Stimulated activated CD8-positive, alpha-beta memory T cell treated with anti-CD3 and anti-CD28 coated beads, Interleukin-15, amount 100 ng/mL, for 24 hours (primary cell): ENCODE results near the gene ARSH.
"Not testable (repeated sequence)": the region's sequence is repeated elsewhere in the genome, so short reads cannot be mapped to it uniquely, and the experiment has no call there.

Experiments used
- DNase-seq: peaks from one replicate; pipeline ENCODE4 v3.0.0-alpha.2; 2020; ENCODE audit warnings: low read depth

Gene ARSH

GRCh38 chrX:3006495-3006894 is at the start of gene ARSH:
Gene ARSH (plus strand): TSS chrX:3006546. CDS start chrX:3006613, 67 bp downstream.
- no peak for DNase-seq

GRCh38 chrX:2958199-2958598 is 48.1 kb upstream of the ARSH start:
- DNase-seq: no peak

- no peak for DNase-seq
Measured at GRCh38 chrX:2960861-2961515, 45.4 kb upstream of the ARSH start.

- DNase-seq: no peak
Measured at GRCh38 chrX:2962381-2962780, 44.0 kb upstream of the ARSH start.

GRCh38 chrX:2963449-2963848 is 42.9 kb upstream of the ARSH start:
- DNase-seq: not testable (repeated sequence)

- DNase-seq: not testable (repeated sequence)
Measured at GRCh38 chrX:2963992-2964794, 42.2 kb upstream of the ARSH start.

- DNase-seq: no peak
Measured at GRCh38 chrX:2965965-2966364, 40.4 kb upstream of the ARSH start.

- no peak for DNase-seq
Measured at GRCh38 chrX:2967012-2967411, 39.3 kb upstream of the ARSH start.

GRCh38 chrX:2967584-2967983 is 38.8 kb upstream of the ARSH start:
- no peak for DNase-seq

GRCh38 chrX:2967998-2968909 is 38.1 kb upstream of the ARSH start:
- DNase-seq: no peak

- no peak for DNase-seq
Measured at GRCh38 chrX:2969021-2969420, 37.3 kb upstream of the ARSH start.

- no peak for DNase-seq
Measured at GRCh38 chrX:2972391-2972790, 34.0 kb upstream of the ARSH start.

GRCh38 chrX:2974961-2975360 is 31.4 kb upstream of the ARSH start:
- no peak for DNase-seq

- DNase-seq: not testable (repeated sequence)
Measured at GRCh38 chrX:2978639-2979038, 27.7 kb upstream of the ARSH start.

- DNase-seq: no peak
Measured at GRCh38 chrX:2984342-2984741, 22.0 kb upstream of the ARSH start.

GRCh38 chrX:2989565-2989964 is 16.8 kb upstream of the ARSH start:
- DNase-seq: no peak

GRCh38 chrX:3010532-3010931 is 4.2 kb downstream of the ARSH start:
- DNase-seq: no peak

- no peak for DNase-seq
Measured at GRCh38 chrX:3017492-3017891, 11.1 kb downstream of the ARSH start.

GRCh38 chrX:3024176-3024575 is 17.8 kb downstream of the ARSH start:
- no peak for DNase-seq

- no peak for DNase-seq
Measured at GRCh38 chrX:3026074-3026815, 19.9 kb downstream of the ARSH start.

GRCh38 chrX:3029129-3029528 is 22.8 kb downstream of the ARSH start:
- DNase-seq: no peak

- DNase-seq: no peak
Measured at GRCh38 chrX:3037218-3037617, 30.9 kb downstream of the ARSH start.
